ENCODE measurements around the gene COL27A1. TPM values are rescaled to one million over a fixed set of nuclear protein-coding genes. Genes with fewer than 3 reads are reported as not detected.

The COL27A1 gene
- total RNA-seq, 1 experiment from 2014 or later = 37.0 TPM

DNA sequence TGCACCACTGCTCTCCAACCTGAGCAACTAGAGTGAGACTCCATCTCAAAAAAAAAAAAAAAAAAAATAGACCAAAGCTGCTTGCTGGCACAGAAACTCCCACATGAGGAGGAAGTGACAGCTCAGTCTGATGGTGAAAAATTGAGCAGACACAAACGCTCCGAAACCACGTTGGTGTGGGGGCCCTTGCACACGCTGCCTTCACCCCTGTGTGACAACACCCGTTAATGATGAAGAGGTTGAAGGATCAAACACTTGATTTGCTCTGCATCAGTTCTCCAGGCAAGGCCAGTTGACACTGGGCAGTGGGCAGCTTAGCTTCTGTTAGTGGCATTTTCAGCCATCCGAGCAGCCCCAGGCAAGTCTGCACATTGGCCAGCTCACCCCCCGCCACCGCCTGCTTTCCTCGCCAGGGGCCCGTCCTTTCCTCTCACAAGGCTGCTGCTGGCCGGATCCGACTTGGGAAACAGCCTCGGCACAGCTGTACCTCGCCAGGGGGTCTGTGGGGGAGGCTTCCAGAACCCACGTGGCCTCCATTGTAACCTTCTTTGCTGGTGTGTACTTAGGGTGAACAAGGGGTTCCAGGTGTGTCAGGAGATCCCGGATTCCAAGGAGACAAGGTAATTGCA, 79.8 kb downstream of the COL27A1 start:
- intact Hi-C loops (cut with micrococcal nuclease; ENCODE audit: unreplicated experiment) = no loop called here
- POLR2A ChIA-PET (ENCODE audit: low non-redundant PET) = interaction anchor here (0.6 kb wide), 1 partner anchor 78 kb away, joined by 4 read pairs; no protein-coding TSS in a partner anchor
- CTCF ChIA-PET = interaction anchor here (0.7 kb wide), 1 partner anchor 9 kb away, joined by 5 read pairs; no protein-coding TSS in a partner anchor

GRCh38 chr9:114236391-114237138, 81.2 kb downstream of the COL27A1 start:
- no peaks in the 10 kb centered on the region for H3K27me3 ChIP-seq (replicated peaks; ENCODE audit: insufficient read depth, low read depth, low read length, poor library complexity)
- CTCF ChIA-PET = no interaction called here

More for the DNA sequence above, 79.8 kb downstream of the COL27A1 start:
- Histone ChIP-seq H3K27ac (ENCODE audit: low read depth, low read length, poor library complexity, severe bottlenecking) (no peak overlapping the region), H3K9me3 (ENCODE audit: low read depth, low read length, poor library complexity, severe bottlenecking) (no peaks in the 10 kb centered on the region), H3K4me3 (ENCODE audit: low read depth, low read length, poor library complexity, severe bottlenecking) (no peak overlapping the region), H3K4me1 (ENCODE audit: insufficient read depth, low read length, poor library complexity, severe bottlenecking) (no peaks in the 10 kb centered on the region), H3K27me3 (replicated peaks; ENCODE audit: insufficient read depth, low read depth, low read length, poor library complexity) (no peaks in the 10 kb centered on the region), H3K36me3 (ENCODE audit: insufficient read depth, low read length, poor library complexity, severe bottlenecking) (no peaks in the 10 kb centered on the region)
- no peak for TF ChIP-seq EZH2 (IDR thresholded peaks at IDR 0.05; ENCODE audit: borderline replicate concordance, low read depth, low read length, poor library complexity, severe bottlenecking)
- TF ChIP-seq, protein P1, sequence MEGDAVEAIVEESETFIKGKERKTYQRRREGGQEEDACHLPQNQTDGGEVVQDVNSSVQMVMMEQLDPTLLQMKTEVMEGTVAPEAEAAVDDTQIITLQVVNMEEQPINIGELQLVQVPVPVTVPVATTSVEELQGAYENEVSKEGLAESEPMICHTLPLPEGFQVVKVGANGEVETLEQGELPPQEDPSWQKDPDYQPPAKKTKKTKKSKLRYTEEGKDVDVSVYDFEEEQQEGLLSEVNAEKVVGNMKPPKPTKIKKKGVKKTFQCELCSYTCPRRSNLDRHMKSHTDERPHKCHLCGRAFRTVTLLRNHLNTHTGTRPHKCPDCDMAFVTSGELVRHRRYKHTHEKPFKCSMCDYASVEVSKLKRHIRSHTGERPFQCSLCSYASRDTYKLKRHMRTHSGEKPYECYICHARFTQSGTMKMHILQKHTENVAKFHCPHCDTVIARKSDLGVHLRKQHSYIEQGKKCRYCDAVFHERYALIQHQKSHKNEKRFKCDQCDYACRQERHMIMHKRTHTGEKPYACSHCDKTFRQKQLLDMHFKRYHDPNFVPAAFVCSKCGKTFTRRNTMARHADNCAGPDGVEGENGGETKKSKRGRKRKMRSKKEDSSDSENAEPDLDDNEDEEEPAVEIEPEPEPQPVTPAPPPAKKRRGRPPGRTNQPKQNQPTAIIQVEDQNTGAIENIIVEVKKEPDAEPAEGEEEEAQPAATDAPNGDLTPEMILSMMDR (conservative IDR thresholded peaks at IDR 0.05; ENCODE audit: low read depth, low read length) = no peak
- no TSS peak for BruUV-seq (replicated peaks)
- DNase-seq (ENCODE audit: low spot score) = no peak

GRCh38 chr9:114237247-114237646, 81.9 kb downstream of the COL27A1 start:
- no peak overlapping the region for H3K4me3 ChIP-seq (ENCODE audit: low read depth, low read length, poor library complexity, severe bottlenecking)
- BruUV-seq (replicated peaks) = no TSS peak
- ChIA-PET CTCF (no interaction called here), POLR2A (ENCODE audit: low non-redundant PET) (no interaction called here)
- intact Hi-C loops (cut with micrococcal nuclease; ENCODE audit: unreplicated experiment) = no loop called here
- TF ChIP-seq EZH2 (IDR thresholded peaks at IDR 0.05; ENCODE audit: borderline replicate concordance, low read depth, low read length, poor library complexity, severe bottlenecking) = no peak
- TF ChIP-seq, protein P1 (conservative IDR thresholded peaks at IDR 0.05; ENCODE audit: low read depth, low read length) = no peak
- H3K36me3 ChIP-seq (ENCODE audit: insufficient read depth, low read length, poor library complexity, severe bottlenecking) = no peaks in the 10 kb centered on the region
- no peaks in the 10 kb centered on the region for H3K27me3 ChIP-seq (replicated peaks; ENCODE audit: insufficient read depth, low read depth, low read length, poor library complexity)
- no peak for DNase-seq (ENCODE audit: low spot score)
- no peaks in the 10 kb centered on the region for H3K4me1 ChIP-seq (ENCODE audit: insufficient read depth, low read length, poor library complexity, severe bottlenecking)
- H3K27ac ChIP-seq (ENCODE audit: low read depth, low read length, poor library complexity, severe bottlenecking) = no peak overlapping the region
- no peaks in the 10 kb centered on the region for H3K9me3 ChIP-seq (ENCODE audit: low read depth, low read length, poor library complexity, severe bottlenecking)

More at GRCh38 chr9:114236391-114237138, 81.2 kb downstream of the COL27A1 start:
- no peaks in the 10 kb centered on the region for H3K9me3 ChIP-seq (ENCODE audit: low read depth, low read length, poor library complexity, severe bottlenecking)
- no peak for DNase-seq (ENCODE audit: low spot score)
- H3K4me1 ChIP-seq (ENCODE audit: insufficient read depth, low read length, poor library complexity, severe bottlenecking) = no peaks in the 10 kb centered on the region
- TF ChIP-seq EZH2 (IDR thresholded peaks at IDR 0.05; ENCODE audit: borderline replicate concordance, low read depth, low read length, poor library complexity, severe bottlenecking) = no peak
- TF ChIP-seq, protein P1 (conservative IDR thresholded peaks at IDR 0.05; ENCODE audit: low read depth, low read length) = no peak
- intact Hi-C loops (cut with micrococcal nuclease; ENCODE audit: unreplicated experiment) = no loop called here
- H3K36me3 ChIP-seq (ENCODE audit: insufficient read depth, low read length, poor library complexity, severe bottlenecking) = no peaks in the 10 kb centered on the region
- no peak overlapping the region for H3K4me3 ChIP-seq (ENCODE audit: low read depth, low read length, poor library complexity, severe bottlenecking)
- no peak overlapping the region for H3K27ac ChIP-seq (ENCODE audit: low read depth, low read length, poor library complexity, severe bottlenecking)
- BruUV-seq (replicated peaks) = no TSS peak
- POLR2A ChIA-PET (ENCODE audit: low non-redundant PET) = no interaction called here

Measured in A673 (cell line).